Neural cell (in vitro differentiated cells): ENCODE data around the gene ZNF558.

Source experiments
- EP300 ChIP-seq: fragments of 450-650 bp; conservative IDR thresholded peaks from 2 replicates; pipeline ENCODE4 v1.6.1; 2014; ENCODE audit warnings: antibody characterized with exemption, mild to moderate bottlenecking, moderate library complexity; ENCODE audit not compliant: poor library complexity, severe bottlenecking
- POLR2AphosphoS5 ChIP-seq: IDR thresholded peaks from 2 replicates; pipeline ENCODE4 v1.6.1; 2012

GRCh38 chr19:8814176-8814575 is 17.9 kb downstream of the ZNF558 start:
- no peak for TF ChIP-seq POLR2AphosphoS5
- TF ChIP-seq EP300: no peak
